Mesothelial cell of epicardium (in vitro differentiated cells): ENCODE measurements around the gene SHISAL2B. TPM values are rescaled to one million over a fixed set of nuclear protein-coding genes. Genes with fewer than 3 reads are reported as not detected.

ENCODE experiments used
- DNase-seq, 2 experiments: peaks; one replicate each; pipeline ENCODE4 v3.0.0; 2021; ENCODE audit warnings: low spot score in 2 of 2; ENCODE audit not compliant: unreplicated experiment in 2 of 2
- H3K27ac Mint-ChIP-seq: 2 replicates; pipeline ENCODE4 v1.8.0; 2021; ENCODE audit warnings: mixed read lengths
- H3K27me3 Mint-ChIP-seq: 2 replicates; pipeline ENCODE4 v1.8.0; 2021; ENCODE audit warnings: low read depth, mixed read lengths
- H3K36me3 Mint-ChIP-seq: 2 replicates; pipeline ENCODE4 v1.8.0; 2021; ENCODE audit warnings: mixed read lengths
- H3K4me1 Mint-ChIP-seq: 2 replicates; pipeline ENCODE4 v1.8.0; 2021; ENCODE audit warnings: mixed read lengths
- H3K4me3 Mint-ChIP-seq: 2 replicates; pipeline ENCODE4 v1.8.0; 2021; ENCODE audit warnings: mild to moderate bottlenecking, moderate library complexity, mixed read lengths
- H3K9me3 Mint-ChIP-seq: 2 replicates; pipeline ENCODE4 v1.8.0; 2021; ENCODE audit warnings: mixed read lengths
- total RNA-seq: library from RNA; stranded (reverse); gene quantifications from 3 replicates; pipeline ENCODE4 v1.2.1, GENCODE V29; 2021
- TF ChIP-seq, protein P1 (sequence below): fragments of 200-600 bp; sonication (generic); IDR thresholded peaks from one replicate; pipeline ENCODE4 v1.5.0; 2021; ENCODE audit warnings: antibody characterized with exemption; ENCODE audit not compliant: unreplicated experiment

Gene SHISAL2B
- total RNA-seq, 1 donor from 2014 or later = not detected

DNA sequence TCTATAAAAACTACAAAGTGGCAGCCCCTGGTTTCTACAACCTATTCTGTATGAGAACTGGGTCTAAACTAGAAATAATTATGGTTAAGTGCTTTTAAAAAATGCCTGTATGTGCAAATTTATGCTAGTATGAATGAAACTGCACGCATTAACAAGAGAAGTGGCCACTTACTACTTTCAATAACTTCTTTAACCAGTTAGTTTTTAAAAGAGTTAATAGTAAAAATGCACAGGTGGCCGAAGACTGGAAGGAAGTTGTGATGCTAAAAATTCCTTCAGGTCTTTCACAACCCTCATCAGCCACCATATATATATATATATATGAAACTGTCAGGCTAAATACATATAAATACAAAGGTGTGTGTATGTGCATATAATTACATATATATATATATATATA lies 36.8 kb downstream of the SHISAL2B start:
- H3K27ac Mint-ChIP-seq = no peak overlapping the region
- H3K4me3 Mint-ChIP-seq = no peak overlapping the region
- H3K9me3 Mint-ChIP-seq = peaks cover 17% of the 10 kb centered on the region
- TF ChIP-seq, protein P1, sequence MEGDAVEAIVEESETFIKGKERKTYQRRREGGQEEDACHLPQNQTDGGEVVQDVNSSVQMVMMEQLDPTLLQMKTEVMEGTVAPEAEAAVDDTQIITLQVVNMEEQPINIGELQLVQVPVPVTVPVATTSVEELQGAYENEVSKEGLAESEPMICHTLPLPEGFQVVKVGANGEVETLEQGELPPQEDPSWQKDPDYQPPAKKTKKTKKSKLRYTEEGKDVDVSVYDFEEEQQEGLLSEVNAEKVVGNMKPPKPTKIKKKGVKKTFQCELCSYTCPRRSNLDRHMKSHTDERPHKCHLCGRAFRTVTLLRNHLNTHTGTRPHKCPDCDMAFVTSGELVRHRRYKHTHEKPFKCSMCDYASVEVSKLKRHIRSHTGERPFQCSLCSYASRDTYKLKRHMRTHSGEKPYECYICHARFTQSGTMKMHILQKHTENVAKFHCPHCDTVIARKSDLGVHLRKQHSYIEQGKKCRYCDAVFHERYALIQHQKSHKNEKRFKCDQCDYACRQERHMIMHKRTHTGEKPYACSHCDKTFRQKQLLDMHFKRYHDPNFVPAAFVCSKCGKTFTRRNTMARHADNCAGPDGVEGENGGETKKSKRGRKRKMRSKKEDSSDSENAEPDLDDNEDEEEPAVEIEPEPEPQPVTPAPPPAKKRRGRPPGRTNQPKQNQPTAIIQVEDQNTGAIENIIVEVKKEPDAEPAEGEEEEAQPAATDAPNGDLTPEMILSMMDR = no peak
- peaks cover 41% of the 10 kb centered on the region for H3K36me3 Mint-ChIP-seq
- no peaks in the 10 kb centered on the region for H3K27me3 Mint-ChIP-seq
- no peak for DNase-seq
- H3K4me1 Mint-ChIP-seq = peaks cover 7% of the 10 kb centered on the region

DNA sequence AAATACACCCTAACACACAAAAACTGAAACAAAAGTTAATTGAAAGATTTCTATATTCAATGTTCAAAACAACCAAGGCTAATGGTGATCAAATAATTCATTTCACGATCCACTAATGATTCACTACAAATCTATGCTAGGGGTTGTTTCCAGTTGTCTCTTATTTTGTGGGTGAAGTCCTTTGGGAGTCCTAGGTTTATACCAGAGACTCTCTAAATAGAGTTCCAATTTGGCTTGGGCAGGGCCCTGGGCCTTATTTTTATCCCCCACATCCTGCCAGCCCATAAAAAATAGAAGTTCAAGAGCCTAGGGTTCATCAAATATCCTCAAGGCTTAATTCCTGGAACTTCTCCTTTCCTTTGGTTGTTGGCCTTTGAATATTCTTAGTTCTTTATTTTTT lies 52.1 kb downstream of the SHISAL2B start:
- Mint-ChIP-seq H3K27ac (no peak overlapping the region), H3K36me3 (peaks cover 16% of the 10 kb centered on the region), H3K4me3 (no peak overlapping the region), H3K27me3 (no peaks in the 10 kb centered on the region), H3K4me1 (no peaks in the 10 kb centered on the region), H3K9me3 (no peaks in the 10 kb centered on the region)
- DNase-seq = no peak
- TF ChIP-seq, protein P1 = no peak

DNA sequence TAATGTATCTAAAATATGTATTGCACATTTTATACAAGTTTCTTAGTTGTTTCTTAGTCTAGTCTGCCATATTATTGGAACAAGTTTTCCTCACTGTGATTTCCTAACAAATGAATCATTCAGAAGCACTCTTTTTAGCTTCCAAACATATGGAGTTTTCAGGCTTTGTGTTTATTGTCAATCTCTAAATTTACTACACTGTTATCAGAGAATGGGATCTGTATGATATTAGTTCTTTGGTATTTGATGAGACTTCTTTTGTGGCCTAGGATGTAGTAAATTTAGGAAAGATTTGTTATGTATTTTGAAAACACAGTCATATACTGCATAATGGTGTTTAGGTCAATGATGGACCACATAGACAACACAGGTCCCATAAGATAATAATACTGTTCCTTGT lies 52.5 kb downstream of the SHISAL2B start:
- H3K4me3 Mint-ChIP-seq = no peak overlapping the region
- no peaks in the 10 kb centered on the region for H3K4me1 Mint-ChIP-seq
- no peaks in the 10 kb centered on the region for H3K27me3 Mint-ChIP-seq
- TF ChIP-seq, protein P1 = no peak
- peaks cover 15% of the 10 kb centered on the region for H3K36me3 Mint-ChIP-seq
- H3K9me3 Mint-ChIP-seq = no peaks in the 10 kb centered on the region
- DNase-seq = no peak
- no peak overlapping the region for H3K27ac Mint-ChIP-seq

DNA sequence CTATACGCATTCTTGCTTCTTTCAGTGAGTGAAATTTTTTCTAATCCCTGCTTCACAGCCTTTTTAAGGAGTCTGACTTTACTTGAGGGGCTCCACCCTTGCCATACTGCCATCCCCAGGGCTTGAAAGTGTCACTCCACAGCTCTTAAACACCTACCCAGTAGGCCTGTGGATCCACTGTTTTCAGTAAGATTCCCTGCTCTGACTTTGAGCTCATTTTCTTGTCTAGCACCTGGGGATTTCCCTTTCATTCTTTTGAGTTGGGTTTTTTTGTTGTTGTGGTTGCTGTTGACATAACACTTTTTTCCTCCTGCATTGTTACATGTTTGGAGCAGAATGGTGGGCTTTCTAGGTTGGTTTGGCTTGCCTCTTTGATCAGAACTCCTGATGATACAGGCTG lies 54.6 kb downstream of the SHISAL2B start:
- H3K9me3 Mint-ChIP-seq = no peaks in the 10 kb centered on the region
- H3K36me3 Mint-ChIP-seq = peaks cover 9% of the 10 kb centered on the region
- H3K4me3 Mint-ChIP-seq = no peak overlapping the region
- no peak overlapping the region for H3K27ac Mint-ChIP-seq
- no peaks in the 10 kb centered on the region for H3K4me1 Mint-ChIP-seq
- DNase-seq = no peak
- H3K27me3 Mint-ChIP-seq = no peaks in the 10 kb centered on the region
- TF ChIP-seq, protein P1 = no peak

DNA sequence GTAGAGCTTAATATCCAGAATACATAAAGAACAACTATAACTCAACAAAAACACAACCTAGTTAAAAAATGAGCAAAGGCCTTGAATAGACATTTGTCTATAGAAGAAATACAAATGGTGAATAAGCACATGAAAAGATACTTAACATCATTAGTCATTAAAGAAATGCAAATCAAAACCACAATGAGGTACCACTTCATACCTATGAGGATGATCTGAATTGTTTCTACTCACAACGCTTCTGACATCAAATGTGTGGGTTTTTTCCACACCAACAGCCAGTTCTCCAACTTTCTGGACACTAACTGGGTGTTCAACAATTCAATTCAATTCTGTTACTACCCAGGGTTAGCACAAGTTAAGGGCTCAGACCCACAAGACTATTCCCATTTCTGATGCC lies 56.1 kb downstream of the SHISAL2B start:
- Mint-ChIP-seq H3K9me3 (no peaks in the 10 kb centered on the region), H3K36me3 (peaks cover 6% of the 10 kb centered on the region), H3K4me3 (no peak overlapping the region), H3K4me1 (no peaks in the 10 kb centered on the region), H3K27me3 (no peaks in the 10 kb centered on the region), H3K27ac (no peak overlapping the region)
- TF ChIP-seq, protein P1 = no peak
- DNase-seq = no peak

DNA sequence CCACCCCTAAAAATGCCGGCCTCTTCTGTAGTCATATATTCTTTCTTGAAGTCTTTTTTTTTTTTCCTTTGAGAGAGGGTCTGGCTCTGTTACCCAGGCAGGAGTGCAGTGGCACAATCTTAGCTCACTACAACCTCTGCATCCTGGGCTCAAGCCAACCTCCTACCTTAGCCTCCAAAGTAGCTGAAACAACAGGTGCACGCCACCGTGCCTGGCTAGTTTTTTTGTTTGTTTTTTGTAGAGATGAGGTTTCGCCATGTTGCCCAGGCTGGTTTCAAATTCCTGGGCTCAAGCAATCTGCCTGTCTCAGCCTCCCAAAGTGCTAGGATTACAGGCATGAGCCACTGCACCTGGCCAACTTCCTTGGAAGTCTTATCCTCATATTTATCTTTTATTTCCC lies 59.1 kb downstream of the SHISAL2B start:
- H3K27me3 Mint-ChIP-seq = no peaks in the 10 kb centered on the region
- peaks cover 9% of the 10 kb centered on the region for H3K36me3 Mint-ChIP-seq
- H3K4me1 Mint-ChIP-seq = no peaks in the 10 kb centered on the region
- TF ChIP-seq, protein P1 = no peak
- no peak overlapping the region for H3K27ac Mint-ChIP-seq
- no peak overlapping the region for H3K4me3 Mint-ChIP-seq
- no peak for DNase-seq
- H3K9me3 Mint-ChIP-seq = no peaks in the 10 kb centered on the region
